Mucosa of rectum (tissue), 2 donors: Measurements from ENCODE around the gene TRIM62.
A peak's percentile ranks its signal among the peaks of the same experiment; 100 is the strongest.
"Not testable (repeated sequence)": the region's sequence is repeated elsewhere in the genome, so short reads cannot be mapped to it uniquely, and the experiment has no call there.

ENCODE experiments used
- H3K27ac ChIP-seq, 2 donors: one replicate each; pipeline ENCODE4 v1.7.0; 2013; ENCODE audit warnings: inconsistent platforms in 2 of 2, low read depth in 2 of 2, low read length in 2 of 2
- H3K27me3 ChIP-seq, 2 donors: one replicate each; pipeline ENCODE4 v1.7.0; 2013; ENCODE audit warnings: low read length in 2 of 2; ENCODE audit not compliant: control insufficient read depth in 2 of 2, insufficient read depth in 2 of 2
- H3K36me3 ChIP-seq, 2 donors: one replicate each; pipeline ENCODE4 v1.7.0; 2013; ENCODE audit warnings: low read length in 2 of 2; ENCODE audit not compliant: control insufficient read depth in 2 of 2, insufficient read depth in 2 of 2
- H3K4me1 ChIP-seq, 2 donors: one replicate each; pipeline ENCODE4 v1.7.0; 2013; ENCODE audit warnings: low read length in 2 of 2, mild to moderate bottlenecking in 1 of 2; ENCODE audit not compliant: control insufficient read depth in 2 of 2, insufficient read depth in 2 of 2
- H3K4me3 ChIP-seq, 2 donors: one replicate each; pipeline ENCODE4 v1.7.0; 2013; ENCODE audit warnings: low read length in 2 of 2
- H3K9ac ChIP-seq, 2 donors: one replicate each; pipeline ENCODE4 v1.7.0; 2013; ENCODE audit warnings: low read length in 2 of 2, low read depth in 1 of 2, mild to moderate bottlenecking in 1 of 2
- H3K9me3 ChIP-seq, 2 donors: one replicate each; pipeline ENCODE4 v1.7.0; 2013; ENCODE audit warnings: low read length in 2 of 2; ENCODE audit not compliant: control insufficient read depth in 2 of 2
- donor health status: healthy.
- donor health status: Normal muscosa, but diverticular disease.

Gene TRIM62

DNA sequence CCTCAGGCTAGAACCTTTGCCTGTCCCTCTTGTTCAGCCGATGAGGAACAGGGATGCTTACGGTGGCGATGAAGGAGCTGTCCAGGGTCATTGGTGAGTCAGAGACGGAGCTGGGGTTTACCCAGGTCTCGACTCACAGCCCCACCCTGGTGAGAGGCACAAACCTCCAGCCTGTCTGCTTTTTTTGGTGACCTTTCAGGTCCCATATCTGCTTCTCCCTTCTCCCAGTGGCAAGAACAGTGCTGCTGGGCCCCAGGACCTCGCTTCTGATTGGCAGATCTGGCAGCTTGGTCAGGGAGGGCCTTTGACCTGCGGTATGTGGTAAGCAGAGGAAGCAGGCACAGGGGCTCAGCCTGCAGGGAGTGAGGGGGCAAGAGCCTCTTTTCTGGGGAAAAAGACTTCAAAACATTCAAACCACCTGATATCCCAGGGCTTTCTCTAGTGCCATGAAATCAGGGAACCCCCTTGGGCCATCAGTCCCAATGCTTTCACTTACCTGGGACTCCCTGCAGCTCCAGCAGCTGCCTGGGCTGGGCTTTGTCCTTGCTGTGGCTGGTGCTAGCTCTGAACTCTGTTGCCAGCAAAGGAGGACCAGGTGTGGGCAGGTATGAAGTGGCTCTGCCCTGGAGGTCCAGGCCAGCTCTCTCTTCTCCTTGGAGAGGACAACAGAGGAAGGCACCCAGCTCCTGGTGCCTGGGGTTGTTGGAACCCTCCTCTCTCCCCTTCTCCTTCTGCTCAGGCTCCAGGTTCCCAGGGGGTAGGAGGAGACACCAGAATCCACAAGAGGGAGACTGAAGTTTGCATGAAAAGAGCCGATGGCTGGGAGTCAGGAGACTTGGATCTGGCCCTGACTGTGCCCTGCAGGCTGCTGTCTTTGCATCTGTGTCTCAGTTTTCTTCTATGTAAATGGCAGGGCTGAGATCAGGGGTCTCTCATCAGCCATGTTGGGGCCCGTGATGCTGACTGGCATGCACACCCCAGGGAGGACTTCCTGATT, 41.4 kb downstream of the TRIM62 start:
- Histone ChIP-seq H3K9me3 (no peaks in the 10 kb centered on the region), H3K27me3 (no peaks in the 10 kb centered on the region), H3K9ac (no peak overlapping the region), H3K27ac (no peak overlapping the region), H3K4me1 (no peaks in the 10 kb centered on the region), H3K36me3 (no peaks in the 10 kb centered on the region), H3K4me3 (no peak overlapping the region)

DNA sequence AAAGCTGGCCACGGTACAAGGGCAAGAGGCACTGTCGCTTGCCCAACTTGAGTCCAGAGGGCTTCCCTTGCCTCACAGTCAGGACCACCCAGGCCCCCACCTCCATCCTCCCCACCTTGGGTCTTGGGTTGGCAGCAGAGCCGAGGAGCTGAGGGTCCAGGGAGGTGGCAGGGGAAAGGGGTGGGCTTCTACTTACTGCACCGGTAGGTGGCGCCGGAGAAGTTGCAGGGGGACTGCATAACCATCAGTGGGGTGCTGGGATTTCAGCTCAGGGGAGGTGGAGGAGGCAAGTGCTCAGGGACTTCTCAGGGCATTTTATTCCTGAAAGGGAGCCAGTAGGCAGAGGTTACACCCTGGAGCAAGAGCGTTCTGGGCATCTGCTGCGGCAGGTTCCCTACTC, 44.0 kb downstream of the TRIM62 start:
- Histone ChIP-seq H3K36me3 (no peaks in the 10 kb centered on the region), H3K4me3 (no peak overlapping the region), H3K27ac (no peak overlapping the region)

DNA sequence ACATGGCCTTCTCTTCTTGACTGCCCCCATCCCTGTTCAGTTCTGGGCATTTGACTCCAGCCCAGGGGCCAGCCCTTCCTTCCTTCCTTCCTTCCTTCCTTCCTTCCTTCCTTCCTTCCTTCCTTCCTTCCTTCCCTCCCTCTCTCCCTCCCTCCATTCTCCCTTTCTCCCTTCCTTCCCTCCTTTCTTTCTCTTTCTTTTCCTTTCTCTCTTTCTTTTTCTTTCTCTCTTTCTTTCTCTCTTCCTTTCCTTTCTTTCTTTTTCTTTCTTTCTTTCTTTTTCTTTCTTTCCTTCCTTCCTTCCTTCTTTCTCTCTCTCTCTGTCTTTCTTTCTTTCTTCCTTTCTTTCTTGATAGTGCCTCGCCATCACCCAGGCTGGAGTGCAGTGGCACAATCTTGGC, 45.8 kb downstream of the TRIM62 start:
- H3K36me3 ChIP-seq, H3K27me3 ChIP-seq, H3K27ac ChIP-seq, H3K4me1 ChIP-seq, H3K9me3 ChIP-seq, H3K9ac ChIP-seq, H3K4me3 ChIP-seq: not testable (repeated sequence)

More for the DNA sequence above, 44.0 kb downstream of the TRIM62 start:
- H3K27me3 ChIP-seq = no peaks in the 10 kb centered on the region
- no peaks in the 10 kb centered on the region for H3K9me3 ChIP-seq
- no peak overlapping the region for H3K9ac ChIP-seq
- no peaks in the 10 kb centered on the region for H3K4me1 ChIP-seq

- Histone ChIP-seq H3K27ac (no peak overlapping the region), H3K9me3 (no peaks in the 10 kb centered on the region), H3K36me3 (no peaks in the 10 kb centered on the region), H3K9ac (no peak overlapping the region), H3K4me1 (no peaks in the 10 kb centered on the region), H3K27me3 (no peaks in the 10 kb centered on the region), H3K4me3 (no peak overlapping the region)
Measured at GRCh38 chr1:33133478-33134105, 48.3 kb downstream of the TRIM62 start.

- Histone ChIP-seq H3K4me3 (no peak overlapping the region), H3K27me3 (no peaks in the 10 kb centered on the region), H3K36me3 (no peaks in the 10 kb centered on the region), H3K27ac (no peak overlapping the region), H3K9ac (no peak overlapping the region), H3K9me3 (no peaks in the 10 kb centered on the region), H3K4me1 (no peaks in the 10 kb centered on the region)
Measured at GRCh38 chr1:33132549-33132948, 49.3 kb downstream of the TRIM62 start.

DNA sequence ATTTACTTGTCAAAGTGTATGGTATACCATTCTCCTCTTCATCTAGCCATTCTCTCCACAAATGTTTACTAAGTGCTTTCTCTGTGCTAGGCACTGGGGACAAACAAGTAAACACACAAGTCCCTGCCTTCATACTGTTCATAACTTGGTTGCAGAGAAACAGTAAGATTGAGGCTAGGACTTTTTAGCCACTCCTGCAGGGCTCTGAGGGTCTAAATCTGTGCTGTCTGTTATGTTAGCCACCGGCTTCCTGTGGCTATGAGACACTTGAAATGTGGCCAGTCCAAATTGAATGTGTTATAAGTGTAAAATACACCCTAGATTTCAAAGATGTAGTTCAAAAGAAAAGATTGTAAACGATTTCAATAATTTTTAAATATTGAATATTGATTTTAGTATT, 50.7 kb downstream of the TRIM62 start:
- Histone ChIP-seq H3K27ac (no peak overlapping the region), H3K9ac (no peak overlapping the region), H3K9me3 (no peaks in the 10 kb centered on the region), H3K4me3 (no peak overlapping the region), H3K4me1 (peaks cover 0 to 4% of the 10 kb centered on the region in 2 donors), H3K27me3 (no peaks in the 10 kb centered on the region), H3K36me3 (no peaks in the 10 kb centered on the region)

DNA sequence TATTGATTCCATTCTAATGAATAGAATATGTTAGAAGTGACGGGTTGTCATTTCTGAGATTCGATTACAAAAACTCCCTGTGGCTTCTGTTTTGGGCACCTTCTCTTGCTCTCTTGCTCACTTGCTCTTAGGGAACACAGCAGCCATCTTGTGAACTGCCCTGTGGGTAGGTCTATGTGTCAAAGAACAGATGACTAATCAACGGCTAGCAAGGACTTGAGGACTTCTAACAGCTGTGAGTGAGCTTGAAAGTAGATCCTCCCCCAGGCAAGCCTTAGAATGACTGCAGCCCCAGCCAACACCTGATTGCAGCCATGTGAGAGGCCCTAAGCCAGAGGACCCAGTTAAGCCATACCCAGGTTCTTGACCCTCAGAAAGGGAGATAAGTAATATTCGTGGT, 51.5 kb downstream of the TRIM62 start:
- H3K27me3 ChIP-seq = no peaks in the 10 kb centered on the region
- H3K36me3 ChIP-seq = no peaks in the 10 kb centered on the region
- no peak overlapping the region for H3K27ac ChIP-seq
- H3K4me3 ChIP-seq = no peak overlapping the region
- H3K9ac ChIP-seq = no peak overlapping the region
- no peaks in the 10 kb centered on the region for H3K9me3 ChIP-seq
- H3K4me1 ChIP-seq = peaks cover 0 to 7% of the 10 kb centered on the region in 2 donors

- peaks cover 0 to 7% of the 10 kb centered on the region in 2 donors for H3K4me1 ChIP-seq
- no peak overlapping the region for H3K27ac ChIP-seq
- no peak overlapping the region for H3K4me3 ChIP-seq
- H3K27me3 ChIP-seq = no peaks in the 10 kb centered on the region
- H3K9me3 ChIP-seq = no peaks in the 10 kb centered on the region
- H3K9ac ChIP-seq = no peak overlapping the region
- H3K36me3 ChIP-seq = no peaks in the 10 kb centered on the region
Measured at GRCh38 chr1:33128781-33129180, 53.1 kb downstream of the TRIM62 start.

- Histone ChIP-seq H3K36me3 (no peaks in the 10 kb centered on the region), H3K27ac (peak overlapping the region; percentile 76 to 83), H3K9me3 (no peaks in the 10 kb centered on the region), H3K9ac (peak overlapping the region; percentile 89 to 92), H3K27me3 (no peaks in the 10 kb centered on the region), H3K4me3 (peak overlapping the region; percentile 96 to 98), H3K4me1 (peaks cover 0 to 7% of the 10 kb centered on the region in 2 donors)
Measured at GRCh38 chr1:33127001-33127823, 54.6 kb downstream of the TRIM62 start.
